ENCODE measurements around the gene SORCS2. TPM values are rescaled to one million over a fixed set of nuclear protein-coding genes. Genes with fewer than 3 reads are reported as not detected.

The SORCS2 gene
- total RNA-seq, 4 donors from 2014 or later = 0.48 to 1.8 (median 0.68) TPM; not detected in 1

GRCh38 chr4:7309181-7309580, 116.8 kb downstream of the SORCS2 start:
- TF ChIP-seq POLR2A (IDR thresholded peaks at IDR 0.05) (no peak), POLR2AphosphoS5 (IDR thresholded peaks at IDR 0.05) (no peak), CTCF (IDR thresholded peaks at IDR 0.05) (no peak)
- Histone ChIP-seq H3K27ac (no peak overlapping the region), H3K36me3 (no peaks in the 10 kb centered on the region), H3K27me3 (peaks cover 4% of the 10 kb centered on the region), H3K9me3 (no peaks in the 10 kb centered on the region), H3K4me3 (no peak overlapping the region), H3K4me1 (no peaks in the 10 kb centered on the region)
- 73% methylated on average over 13 of the region's 13 CpGs; no CpG with 5 or more reads in 1 of the 2 donors for WGBS, 2 donors (ENCODE audit: low coverage in 1 of 2)
- intact Hi-C loops (cut with DNase I; ENCODE audit: low total_unique reads) (no loop called here), in situ Hi-C loops (cut with MboI; ENCODE audit: low pct_ligation_motif_present in 1 of 4, low pct_unique_long_range_greater_than_20kb in 1 of 4, low sequenced_read_pairs in 3 of 4) (no loop called here)
- DNase-seq = no peak

GRCh38 chr4:7309636-7310390, 117.5 kb downstream of the SORCS2 start:
- Histone ChIP-seq H3K4me1 (no peaks in the 10 kb centered on the region), H3K27me3 (peaks cover 4% of the 10 kb centered on the region), H3K9me3 (no peaks in the 10 kb centered on the region), H3K27ac (no peak overlapping the region), H3K36me3 (no peaks in the 10 kb centered on the region), H3K4me3 (no peak overlapping the region)
- TF ChIP-seq POLR2A (IDR thresholded peaks at IDR 0.05) = no peak
- no peak for TF ChIP-seq CTCF (IDR thresholded peaks at IDR 0.05)
- no peak for TF ChIP-seq POLR2AphosphoS5 (IDR thresholded peaks at IDR 0.05)
- no peak for TF ChIP-seq EP300 (IDR thresholded peaks at IDR 0.05; ENCODE audit: low read depth)
- no peak for DNase-seq
- WGBS, 2 donors (ENCODE audit: low coverage in 1 of 2) = 40 to 80% methylated on average over 2 to 17 of the region's 17 CpGs
- in situ Hi-C loops (cut with MboI; ENCODE audit: low pct_ligation_motif_present in 1 of 4, low pct_unique_long_range_greater_than_20kb in 1 of 4, low sequenced_read_pairs in 3 of 4) = no loop called here
- intact Hi-C loops (cut with DNase I; ENCODE audit: low total_unique reads) = no loop called here

GRCh38 chr4:7310451-7310850, 118.1 kb downstream of the SORCS2 start:
- WGBS, 2 donors (ENCODE audit: low coverage in 1 of 2) = 46 to 62% methylated on average over 6 to 12 of the region's 12 CpGs
- Histone ChIP-seq H3K4me3 (no peak overlapping the region), H3K27ac (no peak overlapping the region), H3K4me1 (no peaks in the 10 kb centered on the region), H3K27me3 (peaks cover 4% of the 10 kb centered on the region), H3K36me3 (no peaks in the 10 kb centered on the region), H3K9me3 (no peaks in the 10 kb centered on the region)
- TF ChIP-seq POLR2A (IDR thresholded peaks at IDR 0.05) (no peak), EP300 (IDR thresholded peaks at IDR 0.05; ENCODE audit: low read depth) (no peak), CTCF (IDR thresholded peaks at IDR 0.05) (no peak), POLR2AphosphoS5 (IDR thresholded peaks at IDR 0.05) (no peak)
- no peak for DNase-seq
- intact Hi-C loops (cut with DNase I; ENCODE audit: low total_unique reads) (no loop called here), in situ Hi-C loops (cut with MboI; ENCODE audit: low pct_ligation_motif_present in 1 of 4, low pct_unique_long_range_greater_than_20kb in 1 of 4, low sequenced_read_pairs in 3 of 4) (no loop called here)

- H3K27me3 ChIP-seq = no peaks in the 10 kb centered on the region
- no peak for DNase-seq
- H3K9me3 ChIP-seq = no peaks in the 10 kb centered on the region
- H3K36me3 ChIP-seq = no peaks in the 10 kb centered on the region
- no peaks in the 10 kb centered on the region for H3K4me1 ChIP-seq
- no peak overlapping the region for H3K4me3 ChIP-seq
- intact Hi-C loops (cut with DNase I; ENCODE audit: low total_unique reads) = no loop called here
- in situ Hi-C loops (cut with MboI; ENCODE audit: low pct_ligation_motif_present in 1 of 4, low pct_unique_long_range_greater_than_20kb in 1 of 4, low sequenced_read_pairs in 3 of 4) = no loop called here
- TF ChIP-seq POLR2AphosphoS5 (IDR thresholded peaks at IDR 0.05) = no peak
- TF ChIP-seq EP300 (IDR thresholded peaks at IDR 0.05; ENCODE audit: low read depth) = no peak
- no peak for TF ChIP-seq POLR2A (IDR thresholded peaks at IDR 0.05)
- no peak for TF ChIP-seq CTCF (IDR thresholded peaks at IDR 0.05)
- WGBS, 2 donors (ENCODE audit: low coverage in 1 of 2) = 54 to 72% methylated on average over 8 of the region's 8 CpGs
- no peak overlapping the region for H3K27ac ChIP-seq
These were observed 118.9 kb downstream of the SORCS2 start for GRCh38 chr4:7311205-7311604.
